HG02852 (cell line): ENCODE data around the gene SORT1.
"Not testable (repeated sequence)": the region's sequence is repeated elsewhere in the genome, so short reads cannot be mapped to it uniquely, and the experiment has no call there.

Source experiments
- ATAC-seq: cut with Tn5 transposase; IDR thresholded peaks from one replicate; pipeline ENCODE4 v1.9.1; 2021; ENCODE audit warnings: mild to moderate bottlenecking, moderate library complexity; ENCODE audit not compliant: unreplicated experiment

Gene SORT1

DNA sequence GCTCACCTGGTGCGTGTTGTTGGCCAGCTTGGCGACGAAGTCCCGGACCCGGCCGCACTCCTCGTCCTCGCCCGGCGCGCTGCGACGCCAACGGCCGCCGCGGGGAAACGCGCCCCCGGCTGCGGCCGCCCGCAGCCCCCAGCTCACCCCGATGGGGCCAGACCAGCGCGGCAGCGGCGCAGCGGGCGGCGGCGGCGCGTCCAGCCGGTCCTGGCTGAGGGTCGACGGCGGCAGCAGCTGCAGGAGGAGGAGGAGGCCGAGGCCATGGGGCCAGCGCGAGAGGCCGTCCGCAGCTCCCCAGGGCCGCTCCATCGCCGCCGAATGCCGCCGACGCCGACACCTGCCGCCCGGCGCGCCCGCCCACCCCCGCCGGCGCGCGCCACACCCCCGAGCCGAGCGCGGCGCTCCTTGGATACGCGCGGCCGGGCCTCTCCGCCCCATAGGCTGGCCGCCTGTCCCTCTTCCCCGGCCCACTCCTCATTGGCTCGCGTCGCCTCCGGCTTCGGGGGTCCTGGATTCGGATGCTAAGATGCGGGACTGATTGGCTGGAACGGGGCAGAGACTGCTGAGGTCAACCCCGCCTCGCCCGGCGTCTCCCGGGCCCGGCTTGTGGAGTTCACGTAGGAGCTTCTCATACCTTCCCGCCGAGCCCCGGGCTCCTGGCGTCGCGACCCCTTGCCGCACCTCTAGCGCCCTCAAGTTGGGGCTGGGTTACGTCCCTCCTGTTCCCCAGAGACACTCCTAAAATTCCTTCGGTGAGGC is at the start of gene SORT1:
SORT1 (minus strand) TSS at position 338 of the 762 bp plus-strand sequence; CDS start at position 312, 26 bp downstream.
- peak; percentile 79 for ATAC-seq

DNA sequence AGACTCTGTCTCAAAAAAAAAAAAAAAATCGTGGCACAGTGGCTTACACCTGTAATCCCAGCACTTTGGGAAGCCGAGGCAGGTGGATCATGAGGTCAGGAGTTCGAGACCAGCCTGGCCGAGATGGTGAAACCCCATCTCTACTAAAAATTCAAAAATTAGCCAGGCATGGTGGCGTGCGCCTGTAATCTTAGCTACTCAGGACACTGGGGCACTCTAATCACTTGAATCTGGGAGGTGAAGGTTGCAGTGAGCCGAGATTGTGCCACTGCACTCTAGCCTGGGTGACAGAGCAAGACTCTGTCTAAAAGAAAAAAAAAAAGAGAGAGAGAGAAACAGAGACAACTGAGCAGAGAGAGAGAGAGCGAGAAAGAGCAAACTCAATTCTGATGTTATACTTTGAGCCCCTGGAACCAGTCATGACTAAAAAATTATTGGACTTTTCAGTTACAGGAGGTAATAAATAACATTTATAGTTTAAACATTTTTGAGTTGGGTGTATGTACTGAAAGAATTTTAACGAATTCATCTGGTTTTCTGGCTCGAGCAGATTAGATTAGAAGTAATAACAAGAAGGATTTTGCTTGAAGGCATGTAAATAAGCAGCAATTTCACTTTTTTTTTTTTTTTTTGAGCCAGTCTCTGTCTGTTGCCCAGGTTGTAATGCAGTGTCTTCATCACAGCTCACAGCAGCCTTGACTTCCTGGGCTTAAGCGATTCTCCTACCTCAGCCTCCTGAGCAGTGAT is 48.4 kb upstream of the SORT1 start:
- not testable (repeated sequence) for ATAC-seq

DNA sequence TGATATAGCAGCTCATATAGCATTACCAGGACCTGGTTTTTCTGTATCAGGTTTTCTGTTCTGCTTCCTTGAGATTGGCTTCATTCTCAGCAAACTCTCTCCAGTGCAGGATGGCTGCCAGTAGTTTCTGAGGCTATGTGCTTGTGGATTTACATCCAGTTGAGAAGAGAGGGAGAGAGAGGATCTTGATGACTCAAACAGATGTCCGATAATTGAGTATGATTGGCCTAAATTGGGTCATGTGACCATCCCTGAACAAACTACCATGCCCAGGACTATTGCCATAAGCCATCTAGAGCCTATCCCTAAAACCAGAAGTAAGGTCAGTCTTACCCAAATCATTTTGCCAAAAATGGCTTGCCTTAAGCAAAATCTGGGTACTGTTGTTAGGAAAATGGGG is 46.6 kb upstream of the SORT1 start:
- ATAC-seq = no peak

DNA sequence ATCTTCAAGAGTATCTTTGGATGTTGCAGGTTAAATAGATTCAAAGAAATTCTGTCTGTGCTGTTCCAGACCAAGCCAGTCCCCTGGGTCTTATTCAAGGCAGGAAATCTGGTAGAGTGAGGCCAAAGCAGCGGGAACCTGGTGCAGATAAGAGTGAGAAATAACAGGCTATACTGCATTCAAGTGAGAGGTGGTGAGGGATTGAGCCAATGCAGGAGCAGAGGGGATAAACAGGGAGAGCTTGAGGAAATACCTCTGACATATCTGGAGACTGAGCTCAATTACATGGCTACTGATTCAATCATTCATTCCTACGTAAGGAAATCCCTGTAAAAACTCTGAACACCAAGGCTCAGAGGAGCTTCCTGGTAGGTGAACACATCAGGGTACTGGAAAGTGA is 45.8 kb upstream of the SORT1 start:
- no peak for ATAC-seq

DNA sequence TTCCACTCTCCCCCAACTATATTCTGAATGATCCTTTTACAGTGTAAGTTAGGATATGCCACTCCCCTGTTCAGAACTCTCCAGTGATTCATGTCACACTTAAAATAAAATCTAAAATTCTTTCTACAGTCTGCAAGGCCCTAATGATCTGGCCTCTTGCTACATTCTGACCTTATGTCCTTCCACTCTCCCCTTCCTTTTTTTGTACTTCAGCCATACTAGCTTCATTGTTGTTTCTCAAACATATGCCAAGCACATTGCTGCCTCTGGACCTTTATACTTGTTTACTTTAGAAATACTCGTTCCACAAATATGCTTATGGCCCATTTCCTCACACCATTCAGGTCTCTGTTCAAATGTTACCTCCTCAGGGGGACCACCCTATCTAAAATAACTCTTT is 43.4 kb upstream of the SORT1 start:
- ATAC-seq = no peak

DNA sequence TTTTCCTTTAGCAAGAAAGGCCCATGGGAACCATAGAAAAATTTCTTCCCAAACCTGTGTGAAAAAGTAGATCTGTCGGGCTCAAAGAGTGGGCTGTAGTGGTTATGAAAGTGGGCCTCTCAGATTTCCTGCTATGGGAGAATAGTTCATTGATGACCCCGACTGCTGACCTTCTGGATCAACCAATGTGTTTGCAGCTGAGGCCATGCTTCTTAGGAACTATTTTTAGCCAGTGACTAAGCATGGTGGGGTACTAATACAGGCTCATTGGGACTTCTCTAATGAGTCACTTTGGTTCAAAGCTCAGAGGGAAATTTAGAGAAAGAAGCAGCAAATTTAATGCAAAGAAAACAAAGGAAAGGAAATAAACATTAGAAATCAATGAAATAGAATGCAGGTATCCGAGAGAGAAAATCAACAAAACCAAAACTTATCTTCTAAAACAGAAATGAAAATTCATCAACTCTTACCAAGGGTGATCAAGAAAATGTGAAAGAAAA is 41.1 kb upstream of the SORT1 start:
- ATAC-seq = no peak

DNA sequence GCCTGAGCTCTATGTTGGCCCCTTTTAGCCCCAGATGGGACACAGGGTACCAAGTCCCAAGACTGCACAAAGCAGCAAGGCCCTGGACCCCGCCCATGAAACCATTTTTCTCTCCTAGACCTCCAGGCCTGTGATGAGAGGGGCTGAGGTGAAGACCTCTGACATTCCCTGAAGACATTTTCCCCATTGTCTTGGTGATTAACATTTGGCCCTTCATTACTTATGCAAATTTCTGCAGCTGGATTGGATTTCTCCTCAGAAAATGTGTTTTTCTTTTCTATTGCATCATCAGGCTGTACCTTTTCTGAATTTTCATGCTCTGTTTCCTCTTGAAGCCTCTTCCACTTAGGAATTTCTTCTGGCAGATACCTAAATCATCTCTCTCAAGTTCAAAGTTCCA is 36.8 kb upstream of the SORT1 start:
- ATAC-seq = no peak

DNA sequence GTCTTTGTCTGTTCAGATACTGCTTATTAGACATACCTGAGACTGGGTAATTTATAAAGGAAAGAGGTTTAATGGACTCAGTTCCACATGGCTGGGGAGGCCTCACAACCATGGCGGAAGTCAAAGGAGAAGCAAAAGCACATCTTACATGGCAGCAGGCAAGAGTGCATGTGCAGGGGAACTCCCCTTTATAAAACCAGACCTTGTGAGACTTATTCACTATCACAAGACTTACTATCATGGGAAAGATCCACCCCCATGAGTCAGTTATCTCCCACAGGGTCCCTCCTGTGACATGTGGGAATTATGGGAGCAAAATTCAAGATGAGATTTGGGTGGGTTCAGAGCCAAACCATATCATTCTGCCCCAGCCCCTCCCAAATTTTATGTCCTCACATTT is 35.6 kb upstream of the SORT1 start:
- no peak for ATAC-seq

DNA sequence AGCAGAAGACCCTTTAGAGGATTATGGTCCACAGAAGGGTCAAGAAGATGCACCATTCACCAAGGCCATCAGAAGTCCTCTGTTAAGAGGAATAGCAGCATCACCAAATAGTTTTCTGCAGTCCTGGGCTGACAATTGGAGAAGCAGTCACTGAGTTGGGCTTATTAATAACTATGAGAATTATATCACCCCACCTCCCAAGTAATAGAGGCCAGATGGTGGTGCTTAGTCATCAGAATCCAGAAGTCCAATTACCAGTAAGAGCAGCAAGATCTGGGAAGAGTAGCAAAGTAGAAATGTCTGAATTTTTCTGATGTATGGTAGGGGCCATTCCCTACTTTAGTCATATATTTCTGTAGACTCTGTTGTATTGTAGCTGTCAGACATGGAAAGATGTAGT is 34.6 kb upstream of the SORT1 start:
- no peak for ATAC-seq

DNA sequence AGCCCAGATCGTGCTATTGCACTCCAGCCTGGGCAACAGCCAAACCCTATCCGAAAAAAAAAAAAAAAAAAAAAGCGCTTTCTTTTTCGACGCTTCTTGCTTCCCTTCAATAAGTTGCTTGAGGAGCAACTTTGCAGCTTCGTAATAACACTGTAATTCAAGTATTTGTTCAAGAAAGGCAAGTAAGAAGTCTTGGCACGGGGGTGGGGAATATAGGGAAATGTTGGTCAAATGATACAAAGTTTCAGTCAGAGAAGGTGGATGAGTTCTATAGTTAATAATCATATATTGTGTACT is 29.4 kb upstream of the SORT1 start:
- no peak for ATAC-seq

DNA sequence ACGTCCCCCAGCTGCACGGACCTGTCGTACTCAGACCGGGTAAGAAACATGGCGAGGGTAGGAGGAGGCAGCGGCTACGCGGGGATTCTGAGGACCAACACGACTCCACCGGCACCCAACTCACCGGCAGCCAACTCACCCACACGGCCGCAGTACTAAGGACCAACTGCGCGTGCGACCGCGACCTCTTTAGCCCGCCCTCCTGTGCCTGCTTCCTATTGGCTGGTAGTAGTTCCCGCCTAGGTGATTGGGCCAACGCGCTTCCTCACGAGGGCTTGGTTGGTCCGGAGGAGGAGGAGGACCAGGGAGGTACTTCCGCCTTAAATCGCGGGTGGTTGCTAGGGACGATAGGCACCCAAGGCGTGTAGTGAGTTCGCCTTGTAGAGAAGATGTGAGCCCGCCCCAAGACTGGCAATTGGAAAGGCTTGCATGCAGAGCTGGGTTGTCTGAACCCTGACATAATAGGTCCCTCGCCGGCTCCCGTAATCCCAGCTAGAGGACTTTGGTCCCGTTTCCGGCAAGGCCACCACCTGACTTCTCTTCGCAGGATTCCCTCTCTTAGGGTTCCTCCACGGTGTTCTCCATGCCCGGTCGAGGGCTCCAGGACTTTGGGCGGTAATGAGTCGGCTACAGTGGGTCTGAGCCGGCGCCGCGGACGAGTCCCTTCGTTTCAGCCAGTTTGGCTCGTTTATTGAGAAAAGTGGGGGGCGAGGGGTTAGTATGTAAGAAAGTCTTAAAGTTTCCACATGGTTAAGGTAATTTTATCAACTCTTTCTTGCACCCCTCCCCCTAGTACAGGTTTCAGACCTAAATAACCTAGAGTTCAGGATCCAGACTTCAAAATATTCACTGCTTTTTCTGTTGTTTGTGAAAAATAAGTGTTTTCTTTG is 28.8 kb upstream of the SORT1 start, which contains the start of gene PSMA5:
PSMA5 (minus strand) TSS at position 168 of the 890 bp plus-strand sequence; CDS start at position 50, 118 bp downstream.
- ATAC-seq = peak; percentile 97

DNA sequence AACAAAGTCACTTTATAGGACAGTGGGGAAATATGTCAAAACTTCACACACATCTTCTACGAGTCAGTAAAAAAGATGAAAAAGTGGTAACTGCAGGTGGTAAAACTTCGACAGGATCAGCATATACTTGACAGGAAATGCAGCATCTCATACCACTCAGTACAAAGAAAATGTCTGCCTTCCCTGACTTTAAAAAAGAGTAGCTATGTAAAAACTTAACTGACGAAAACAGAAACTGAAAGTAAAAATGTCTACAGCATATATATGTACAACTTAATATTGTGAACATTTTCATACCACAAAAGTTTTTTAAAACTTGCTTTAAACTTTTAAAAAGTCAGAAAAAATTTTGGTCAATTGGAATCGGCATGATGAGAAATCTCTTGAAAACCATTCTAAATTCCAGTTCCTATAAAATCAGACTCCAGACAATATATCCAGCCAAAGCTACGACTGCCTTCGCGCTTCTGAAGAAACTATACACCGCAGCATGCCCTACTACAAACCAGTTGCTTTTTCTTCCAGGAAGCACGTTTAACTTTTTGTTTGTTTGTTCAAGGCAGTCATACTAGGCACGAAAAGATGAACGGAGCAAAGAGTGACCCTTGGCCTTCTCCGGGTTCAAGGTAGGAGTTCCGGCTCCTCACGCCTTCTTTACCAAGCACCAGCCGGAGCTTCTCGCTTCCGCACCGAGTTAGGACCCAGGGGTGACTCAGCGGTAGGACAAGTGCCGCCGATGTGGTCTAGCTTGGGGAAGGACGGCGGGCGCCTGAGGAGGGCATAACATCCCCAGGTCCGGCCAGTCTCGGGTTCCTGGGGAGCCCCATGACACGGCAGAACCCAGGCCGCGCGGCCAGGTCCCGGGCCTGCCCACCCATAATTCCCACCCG is 27.9 kb upstream of the SORT1 start:
- peak; percentile 29 for ATAC-seq

DNA sequence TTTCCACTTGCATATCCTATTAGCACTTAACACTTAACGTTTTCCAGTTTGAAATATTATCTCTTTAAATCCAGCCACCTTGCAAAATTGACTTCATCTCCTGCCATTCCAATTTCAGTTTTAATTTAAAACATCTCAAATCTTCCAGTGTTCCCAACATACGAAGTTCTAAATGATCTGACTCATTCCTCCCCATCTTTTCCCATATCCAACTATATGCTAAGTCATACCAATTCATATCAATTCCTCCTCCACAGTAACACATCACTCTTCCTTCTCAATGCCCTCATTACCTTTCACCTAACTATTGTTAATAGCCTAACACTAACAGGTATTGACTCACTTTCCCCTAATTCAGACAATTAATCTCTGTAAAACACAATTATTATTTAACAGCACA is 25.8 kb upstream of the SORT1 start:
- no peak for ATAC-seq

DNA sequence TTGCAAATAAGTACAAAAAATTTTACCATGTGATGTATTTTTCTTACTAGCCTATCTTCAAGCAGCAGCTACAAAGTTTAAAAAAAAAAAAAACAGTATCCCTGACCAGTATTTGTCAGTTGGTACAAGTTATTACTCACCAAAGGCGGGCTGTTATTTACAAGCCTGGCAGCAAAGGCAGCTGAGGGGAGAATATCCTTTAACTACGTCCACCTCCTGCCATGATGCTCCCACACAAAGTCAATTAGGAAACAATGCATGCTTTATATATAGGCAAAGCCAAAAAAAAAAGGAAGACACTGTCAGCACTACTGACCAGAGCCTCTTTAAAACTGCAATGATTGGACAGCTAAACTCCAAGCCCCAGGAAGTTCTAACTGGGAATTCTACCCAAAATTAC is 14.8 kb upstream of the SORT1 start:
- ATAC-seq = no peak

DNA sequence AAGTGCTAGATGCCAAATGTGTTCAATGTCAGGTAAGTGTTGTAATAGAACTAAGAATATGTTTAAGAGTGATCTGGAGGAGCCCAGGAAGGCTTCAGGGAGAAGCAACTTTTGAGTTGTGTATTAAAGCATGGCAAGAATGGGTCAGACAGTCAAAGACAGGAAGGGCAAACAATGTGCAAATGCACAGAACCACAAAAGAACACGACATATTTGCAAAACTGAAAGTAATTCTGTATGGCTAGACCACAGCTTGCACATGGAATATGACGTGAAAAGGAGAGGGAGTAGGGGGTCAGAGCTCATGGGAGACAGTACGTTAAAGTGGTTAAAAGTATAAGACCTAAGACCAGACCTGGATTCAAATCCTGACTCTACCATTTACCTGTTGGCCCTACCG is 7.1 kb upstream of the SORT1 start:
- ATAC-seq = no peak

DNA sequence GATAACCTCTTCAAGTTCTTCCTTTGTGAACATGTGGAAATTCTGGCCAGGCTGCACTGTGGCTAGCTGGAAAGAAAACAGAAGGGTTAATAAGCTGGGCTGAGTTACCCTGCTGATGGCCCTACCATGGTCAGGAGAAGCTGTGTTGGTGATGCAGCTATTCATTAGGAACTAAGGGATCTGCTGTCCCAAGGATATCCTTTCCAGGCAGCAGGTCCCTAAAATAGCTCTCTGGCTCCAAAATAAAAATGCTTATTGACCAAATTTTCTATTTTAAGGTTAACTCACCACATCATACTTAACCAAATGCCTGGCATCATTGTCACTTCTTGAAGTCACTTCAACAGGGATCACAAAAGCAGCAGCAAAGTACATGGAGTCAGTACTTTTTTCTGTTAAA is 4.3 kb upstream of the SORT1 start:
- ATAC-seq = no peak

DNA sequence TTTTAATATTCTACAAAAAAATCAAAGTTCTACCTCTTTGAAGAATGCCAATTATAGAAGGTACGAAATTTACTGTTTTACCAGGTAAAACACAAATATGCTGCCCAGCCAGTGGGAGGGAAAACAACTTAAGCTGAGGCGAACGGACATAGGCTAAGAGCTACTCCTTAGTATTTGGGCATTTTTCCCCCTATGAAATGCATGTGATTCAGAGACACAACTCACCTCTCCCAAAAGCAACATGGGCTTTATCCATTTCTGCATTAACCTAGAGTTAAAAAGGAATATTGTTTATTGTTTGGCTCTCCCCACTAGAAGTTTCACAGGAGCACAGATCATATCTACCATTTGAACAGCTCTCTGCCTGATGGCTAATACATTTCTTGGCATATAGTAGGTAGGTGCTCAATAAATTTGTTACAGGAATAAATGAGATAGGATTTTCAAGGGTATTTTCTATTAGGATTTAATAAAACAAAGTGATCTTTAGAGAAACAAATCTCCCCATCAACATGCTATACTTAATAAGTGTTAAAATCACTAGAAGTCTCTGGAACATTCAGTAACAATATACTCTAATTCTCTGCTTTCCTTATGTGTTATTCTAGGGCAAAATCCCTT is 2.4 kb upstream of the SORT1 start:
- no peak for ATAC-seq

DNA sequence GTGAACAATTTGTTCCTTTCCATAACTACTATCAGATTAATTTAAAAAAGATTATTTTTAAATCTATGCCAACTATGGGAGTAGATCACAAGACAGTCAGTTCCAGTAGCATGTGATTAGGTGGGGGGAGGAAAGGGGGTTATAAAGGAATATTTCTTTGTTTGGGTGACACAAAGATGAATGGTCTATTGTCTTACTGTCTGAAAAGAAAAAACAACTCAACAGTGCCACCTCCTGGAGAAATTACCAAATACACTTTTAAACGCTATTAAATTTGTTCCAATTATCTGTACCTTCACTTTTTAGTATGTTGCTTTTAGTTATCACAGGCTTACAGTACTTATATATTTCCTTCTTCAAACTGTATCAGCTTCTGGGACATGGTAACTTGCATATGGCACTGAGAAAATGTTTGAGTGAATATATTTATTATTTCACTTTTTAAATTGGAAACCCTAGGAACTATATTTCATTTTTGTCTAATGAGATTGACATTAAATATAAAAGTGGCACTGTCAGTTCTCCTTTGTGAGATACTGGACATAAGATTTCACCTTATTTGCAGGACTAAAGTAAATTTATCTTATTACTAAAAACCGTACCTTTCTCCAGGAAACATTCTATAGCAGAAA is 1.7 kb upstream of the SORT1 start:
- ATAC-seq = no peak
